HG02759 (cell line): ENCODE results near the gene BCL7A.
"Not testable (repeated sequence)": the region's sequence is repeated elsewhere in the genome, so short reads cannot be mapped to it uniquely, and the experiment has no call there.

Experiments
- ATAC-seq: cut with Tn5 transposase; IDR thresholded peaks from one replicate; pipeline ENCODE4 v1.9.1; 2021; ENCODE audit warnings: mild to moderate bottlenecking, moderate library complexity; ENCODE audit not compliant: unreplicated experiment

The BCL7A gene

DNA sequence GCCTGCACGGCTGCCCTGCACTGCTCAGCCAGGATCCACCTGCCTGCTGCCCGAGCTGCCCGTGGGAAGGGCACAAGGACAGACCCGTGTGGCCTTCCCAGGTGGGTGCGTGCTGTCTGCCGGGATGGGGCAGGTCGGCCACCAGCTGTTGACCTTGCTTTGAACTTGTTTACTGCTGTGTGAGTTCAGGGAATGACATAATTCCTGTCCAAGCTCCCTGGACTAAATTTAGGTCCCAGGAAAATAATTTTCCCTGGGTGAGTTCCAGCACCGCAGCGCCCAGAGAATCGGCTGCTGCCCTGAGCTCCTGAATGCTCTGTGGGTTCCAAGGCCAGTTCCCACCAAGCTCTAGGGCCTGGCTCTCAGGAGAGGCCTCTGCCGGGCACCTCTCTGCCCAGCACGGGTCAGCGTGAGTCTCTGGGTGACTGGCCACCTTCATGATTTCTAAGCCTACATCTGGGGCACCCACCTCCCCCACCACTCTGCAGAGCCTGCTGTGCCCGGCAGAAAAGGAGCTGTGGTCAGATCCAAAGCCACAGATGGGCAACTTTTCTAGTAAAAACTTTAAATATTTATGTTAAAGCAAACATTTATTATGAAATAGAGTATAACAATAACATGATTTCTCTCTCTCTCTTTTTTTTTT lies 29.7 kb downstream of the BCL7A start:
- no peak for ATAC-seq

DNA sequence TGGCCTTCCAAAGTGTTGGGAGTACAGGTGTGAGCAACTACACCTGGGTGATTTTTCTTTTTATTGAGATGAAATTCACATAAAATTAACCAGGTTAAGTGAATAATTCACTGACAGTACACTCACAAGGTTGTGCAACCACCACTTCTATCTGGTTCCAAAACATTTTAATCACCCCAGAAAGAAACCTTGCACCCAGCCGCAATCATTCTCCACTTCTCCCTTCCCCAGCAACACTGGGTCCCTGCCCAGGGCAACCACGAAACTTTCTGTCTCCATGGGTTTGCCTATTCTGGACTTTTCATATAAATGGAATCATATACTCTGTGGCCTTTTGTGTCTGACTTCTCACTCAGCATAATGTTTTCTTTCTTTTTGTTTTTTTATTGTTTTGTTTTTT lies 30.6 kb downstream of the BCL7A start:
- no peak for ATAC-seq

DNA sequence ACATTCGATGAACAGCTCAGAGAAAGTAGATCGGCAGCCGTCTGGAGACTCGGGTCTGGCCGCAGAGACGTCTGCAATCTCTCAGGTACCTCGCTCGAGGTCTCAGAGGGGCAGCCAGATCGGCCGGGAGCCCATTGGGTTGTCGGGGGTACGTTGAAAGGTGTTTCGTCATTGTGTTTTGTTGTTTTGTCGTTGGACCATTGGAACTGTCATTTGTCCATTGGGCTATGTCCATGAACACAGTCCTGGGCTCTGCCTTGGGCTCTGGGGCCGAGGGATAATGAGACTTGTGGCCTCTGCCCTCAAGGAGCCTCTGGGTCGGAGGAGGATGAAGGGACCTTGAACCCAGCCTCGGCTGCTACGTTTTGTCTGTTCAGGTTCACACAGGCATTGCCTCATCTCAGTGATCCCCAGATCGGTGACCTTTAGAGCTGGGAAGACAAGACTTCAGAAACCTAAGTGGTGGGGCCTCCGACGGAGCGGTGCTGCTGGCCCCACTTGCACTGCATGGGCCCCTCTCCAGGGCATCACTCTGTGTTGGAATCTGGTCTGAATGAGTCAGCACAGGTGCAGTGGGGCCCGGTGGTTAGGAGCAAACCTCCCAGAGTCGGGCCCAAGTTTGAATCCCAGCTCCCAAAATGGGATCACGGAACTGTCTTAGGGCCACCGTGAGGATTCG lies 33.3 kb downstream of the BCL7A start:
- ATAC-seq = no peak

DNA sequence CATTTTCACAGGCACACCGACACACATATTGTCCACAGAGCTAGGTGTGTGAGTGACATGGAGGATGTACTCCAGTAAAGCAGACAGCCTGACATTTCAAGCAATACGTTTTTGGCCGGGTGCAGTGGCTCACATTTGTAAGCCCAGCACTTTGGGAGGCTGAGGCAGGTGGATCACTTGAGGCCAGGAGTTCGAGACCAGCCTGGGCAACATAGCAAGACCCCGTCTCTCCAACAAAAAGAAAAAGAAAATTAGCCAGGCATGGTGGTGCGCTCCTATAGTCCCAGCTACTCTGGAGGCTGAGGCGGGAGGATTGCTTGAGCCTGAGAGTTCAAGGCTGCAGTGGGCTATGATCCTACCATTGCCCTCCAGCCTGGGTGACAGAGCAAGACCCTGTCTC lies 34.7 kb downstream of the BCL7A start:
- not testable (repeated sequence) for ATAC-seq

DNA sequence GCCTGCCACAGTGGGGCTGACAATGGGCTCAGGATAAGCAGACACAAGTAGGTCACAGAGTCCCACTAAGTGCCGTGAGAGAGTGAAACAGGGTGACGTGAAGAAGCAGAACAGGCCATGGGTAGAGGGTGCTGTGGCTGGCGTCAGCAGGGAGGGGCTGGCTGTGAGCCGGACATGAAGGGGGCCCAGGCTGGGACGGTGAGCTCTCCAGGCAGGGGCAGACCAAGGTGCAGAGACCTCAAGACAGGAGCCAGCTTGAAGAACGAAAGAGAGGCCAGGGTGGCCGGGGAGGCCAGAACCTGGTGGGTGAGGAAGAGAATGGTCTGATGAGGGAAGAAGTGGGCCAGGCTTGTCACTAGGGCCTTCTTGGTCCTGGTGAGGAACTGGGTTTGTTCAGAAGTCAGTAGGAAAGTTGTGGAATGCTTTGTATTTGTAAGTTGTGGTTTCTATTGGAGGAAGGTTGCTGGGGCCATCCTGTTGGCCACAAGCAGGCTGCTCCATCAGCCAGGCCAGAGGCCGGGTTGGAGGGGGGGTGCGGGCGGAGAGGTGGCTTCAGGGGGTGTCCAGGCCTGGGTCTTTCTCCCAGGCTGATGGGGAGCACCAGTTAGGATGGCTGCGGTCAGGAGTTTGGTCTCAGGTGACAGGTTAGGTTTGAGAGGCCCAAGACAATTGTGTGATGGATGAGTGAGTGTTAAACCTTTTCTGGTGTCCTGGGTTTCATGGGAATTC lies 35.5 kb downstream of the BCL7A start:
- no peak for ATAC-seq

DNA sequence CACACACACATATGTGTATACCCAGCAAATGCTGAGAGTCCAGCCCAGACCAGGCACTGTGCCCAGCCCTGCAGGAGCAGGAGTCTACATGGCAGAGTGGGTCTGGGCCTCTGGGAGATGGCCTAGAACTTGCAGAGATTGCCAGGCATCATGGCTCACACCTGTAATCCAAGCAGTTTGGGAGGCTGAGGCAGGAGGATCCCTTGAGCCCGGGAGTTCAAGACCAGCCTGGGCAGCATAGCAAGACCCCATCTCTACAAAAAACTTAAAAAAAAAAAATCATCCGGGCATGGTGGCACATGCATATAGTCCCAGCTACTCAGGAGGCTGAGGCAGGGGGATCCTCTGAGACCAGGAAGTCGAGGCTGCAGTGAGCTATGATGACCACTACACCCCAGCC lies 36.1 kb downstream of the BCL7A start:
- ATAC-seq = no peak

DNA sequence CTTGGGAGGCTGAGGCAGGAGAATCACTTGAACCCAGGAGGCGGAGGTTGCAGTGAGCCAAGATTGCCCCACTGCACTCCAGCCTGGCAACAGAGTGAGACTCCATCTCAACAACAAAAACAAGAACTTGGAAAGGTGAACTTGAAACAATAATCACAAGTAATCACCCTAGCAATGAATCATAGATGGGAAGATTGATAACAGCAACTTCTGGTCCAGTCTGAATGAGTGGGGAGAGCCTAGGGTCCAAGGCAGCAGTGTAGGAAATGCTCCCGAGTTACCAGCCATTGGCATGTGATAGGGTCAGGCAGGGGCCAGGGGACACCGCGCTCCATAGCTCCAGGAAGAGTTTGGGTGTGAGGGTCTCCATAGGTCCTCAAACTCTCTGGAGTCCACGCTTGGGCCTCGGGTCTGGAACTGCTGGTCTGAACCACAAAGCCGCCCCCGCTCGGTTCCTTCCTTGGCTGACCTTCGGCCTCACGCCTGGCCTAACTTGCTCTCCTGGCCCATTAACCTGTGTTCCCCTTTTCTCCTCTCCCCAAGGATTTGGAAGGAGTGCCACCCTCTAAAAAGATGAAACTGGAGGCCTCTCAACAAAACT lies 37.0 kb downstream of the BCL7A start:
- ATAC-seq = no peak

DNA sequence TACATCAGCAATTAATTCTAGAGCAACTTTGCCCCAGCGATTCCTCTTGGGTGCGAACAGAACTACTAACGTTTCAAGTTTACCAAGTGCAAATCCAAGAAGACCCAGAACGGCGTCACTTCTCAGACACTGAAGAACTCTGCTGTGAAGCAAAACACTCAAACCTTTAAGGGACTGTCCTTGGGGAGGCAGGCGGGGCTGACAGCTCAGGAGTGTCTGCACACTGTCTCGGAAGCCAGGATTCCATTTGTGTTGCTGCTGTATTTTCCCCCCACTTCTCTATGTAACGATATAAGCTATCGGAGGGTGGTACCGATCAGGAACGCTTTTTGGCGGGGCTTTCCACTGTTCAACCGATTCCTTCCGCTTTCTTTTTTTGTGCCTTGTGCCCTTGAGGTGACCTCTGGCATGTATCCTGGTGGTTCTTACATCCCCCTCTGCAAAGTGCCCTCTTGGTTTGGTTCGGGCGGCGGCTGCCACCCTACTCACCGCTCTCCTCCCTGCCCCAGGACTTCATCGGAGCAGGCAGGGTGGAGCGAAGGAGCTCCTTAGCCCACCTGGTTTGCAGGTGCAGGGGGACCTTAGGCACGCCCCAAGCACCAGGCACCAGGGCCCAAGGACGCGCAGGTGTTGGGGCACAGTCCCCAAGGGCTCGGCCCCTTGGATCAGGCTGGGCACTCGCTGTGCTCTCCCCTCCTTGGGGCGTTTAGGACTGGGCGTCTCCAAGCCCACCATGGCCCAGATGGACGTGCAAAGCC lies 37.7 kb downstream of the BCL7A start:
- no peak for ATAC-seq

DNA sequence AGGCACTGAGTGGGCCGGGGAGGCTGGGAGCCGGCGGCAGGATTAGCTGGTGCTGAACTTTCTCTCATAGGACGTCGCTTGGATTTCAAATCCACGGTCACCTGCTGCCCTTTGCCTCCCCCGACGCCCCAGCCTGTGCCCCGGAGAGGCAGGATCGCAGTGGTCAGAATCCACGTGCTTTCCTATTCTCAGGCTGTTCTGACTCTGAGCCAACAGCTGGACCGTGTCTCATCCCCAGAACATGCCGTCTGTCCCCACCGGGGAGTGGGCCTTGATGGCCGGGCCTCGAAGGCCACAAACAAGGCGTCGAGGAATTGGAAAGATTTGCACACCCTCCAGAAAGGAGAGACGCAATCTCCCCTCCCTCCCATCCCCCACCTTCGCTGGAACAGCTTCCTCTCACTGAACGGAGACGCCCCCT lies 38.4 kb downstream of the BCL7A start:
- ATAC-seq = no peak

DNA sequence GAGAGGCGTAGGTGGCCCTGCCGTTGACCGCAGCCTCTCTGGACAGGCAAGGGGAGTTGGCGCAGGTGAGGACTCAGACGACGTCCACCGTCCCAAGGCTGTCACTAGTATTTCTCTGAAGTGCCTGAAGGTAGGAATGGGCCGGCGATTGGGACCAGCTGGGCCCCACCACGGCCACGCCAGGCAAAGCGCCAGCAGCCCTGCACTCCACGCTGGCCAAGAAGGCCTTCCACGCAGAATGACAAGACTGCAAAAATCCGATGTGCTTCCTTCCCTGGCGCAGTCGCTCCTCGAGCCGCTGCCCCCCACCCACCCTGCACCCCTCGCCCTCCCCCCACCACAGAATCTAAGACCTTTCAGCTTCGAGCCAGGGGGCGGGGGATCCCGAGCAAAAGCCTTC lies 39.6 kb downstream of the BCL7A start:
- ATAC-seq = no peak

DNA sequence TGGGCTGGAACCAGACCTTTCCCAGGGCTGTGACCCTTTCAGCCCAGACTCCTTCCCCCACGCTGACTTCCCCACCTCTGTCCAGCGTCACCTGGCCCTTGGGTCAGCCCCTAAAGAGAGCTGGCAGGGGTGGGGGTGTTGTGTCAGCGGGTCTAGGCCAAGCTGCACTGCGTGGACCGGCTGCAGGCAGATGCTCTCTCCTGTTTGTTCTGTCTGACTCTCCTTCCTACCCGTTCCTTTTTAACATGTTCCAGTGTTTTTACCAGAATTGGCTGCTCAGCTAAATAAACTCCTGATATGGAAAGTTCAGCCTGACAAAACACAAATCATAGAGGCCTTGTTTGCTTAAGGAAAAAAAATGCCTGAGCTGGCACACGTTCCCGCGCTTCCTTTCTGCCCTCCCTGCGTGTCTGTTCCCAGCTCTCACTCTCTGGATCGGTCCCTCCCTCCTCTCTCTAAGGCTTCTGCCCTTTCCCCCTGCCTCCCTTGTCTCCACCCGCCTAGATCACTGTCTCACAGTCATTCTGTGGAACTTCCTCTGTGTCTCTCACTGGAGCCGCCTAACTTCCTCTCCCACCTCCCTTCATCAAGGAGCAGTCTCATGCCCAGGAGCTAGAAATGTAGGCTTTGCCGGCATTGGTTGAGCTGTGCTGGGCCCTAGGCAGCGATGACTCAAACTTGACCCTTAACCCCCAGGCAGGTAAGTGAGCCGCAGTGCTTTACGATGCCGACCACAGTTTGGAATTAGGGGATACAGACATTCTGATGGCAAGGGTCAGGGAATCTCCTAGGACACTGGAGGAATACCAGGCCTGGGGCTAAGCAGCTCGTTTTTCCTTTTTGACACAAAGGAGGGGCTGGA lies 41.4 kb downstream of the BCL7A start:
- ATAC-seq = no peak

DNA sequence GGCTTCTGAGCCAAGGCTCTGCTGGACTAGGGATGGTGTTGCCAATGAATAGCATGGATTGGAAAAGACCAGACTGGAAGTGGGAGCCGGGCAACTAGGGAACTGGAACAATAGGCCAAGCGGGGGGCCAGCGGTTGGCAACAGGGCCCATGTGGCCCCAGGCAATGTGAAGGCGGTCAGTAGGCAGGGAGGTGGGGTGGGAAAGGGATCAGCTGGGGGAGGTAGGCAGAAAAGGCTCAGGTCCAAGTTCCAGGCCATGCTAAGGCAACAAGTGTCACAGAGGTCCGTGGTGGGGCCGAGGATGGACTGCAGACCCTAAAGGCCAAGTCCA lies 42.0 kb downstream of the BCL7A start:
- no peak for ATAC-seq

DNA sequence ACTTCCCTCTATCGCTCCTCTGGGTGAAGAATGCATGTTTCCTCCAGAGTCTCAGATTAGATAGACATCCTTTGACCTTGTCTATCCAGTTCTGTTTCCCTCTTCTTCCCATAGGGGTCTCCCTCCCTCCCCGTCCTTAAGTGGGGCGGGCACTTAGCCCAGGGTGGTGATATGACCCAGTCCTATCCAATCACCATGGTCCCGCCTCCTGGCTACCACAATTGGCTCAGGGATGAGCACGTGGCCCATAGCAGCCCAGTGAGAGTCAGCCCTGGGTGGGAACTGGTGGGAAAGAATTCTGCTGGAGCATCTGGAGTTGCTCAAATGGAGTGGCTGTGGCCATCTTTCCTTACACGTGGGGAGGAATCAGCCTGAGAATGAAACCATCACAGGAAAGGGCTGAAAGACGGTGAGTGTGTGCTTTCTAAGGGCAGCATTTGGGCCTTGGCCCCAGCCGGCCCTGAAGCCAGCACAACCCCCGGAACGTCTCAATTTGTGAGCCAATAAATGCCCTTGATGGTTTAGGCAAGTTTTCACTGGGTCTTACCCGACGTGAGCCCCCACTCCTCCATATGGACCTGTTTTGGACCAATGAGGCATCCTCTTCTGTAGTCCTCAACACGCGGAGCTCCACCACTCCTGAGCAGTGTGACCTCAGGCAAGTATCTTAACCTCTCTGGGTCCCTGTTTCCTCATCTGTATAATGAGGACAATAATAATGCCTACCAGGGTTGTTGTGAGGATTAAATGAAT lies 42.5 kb downstream of the BCL7A start:
- peak; percentile 41 for ATAC-seq

DNA sequence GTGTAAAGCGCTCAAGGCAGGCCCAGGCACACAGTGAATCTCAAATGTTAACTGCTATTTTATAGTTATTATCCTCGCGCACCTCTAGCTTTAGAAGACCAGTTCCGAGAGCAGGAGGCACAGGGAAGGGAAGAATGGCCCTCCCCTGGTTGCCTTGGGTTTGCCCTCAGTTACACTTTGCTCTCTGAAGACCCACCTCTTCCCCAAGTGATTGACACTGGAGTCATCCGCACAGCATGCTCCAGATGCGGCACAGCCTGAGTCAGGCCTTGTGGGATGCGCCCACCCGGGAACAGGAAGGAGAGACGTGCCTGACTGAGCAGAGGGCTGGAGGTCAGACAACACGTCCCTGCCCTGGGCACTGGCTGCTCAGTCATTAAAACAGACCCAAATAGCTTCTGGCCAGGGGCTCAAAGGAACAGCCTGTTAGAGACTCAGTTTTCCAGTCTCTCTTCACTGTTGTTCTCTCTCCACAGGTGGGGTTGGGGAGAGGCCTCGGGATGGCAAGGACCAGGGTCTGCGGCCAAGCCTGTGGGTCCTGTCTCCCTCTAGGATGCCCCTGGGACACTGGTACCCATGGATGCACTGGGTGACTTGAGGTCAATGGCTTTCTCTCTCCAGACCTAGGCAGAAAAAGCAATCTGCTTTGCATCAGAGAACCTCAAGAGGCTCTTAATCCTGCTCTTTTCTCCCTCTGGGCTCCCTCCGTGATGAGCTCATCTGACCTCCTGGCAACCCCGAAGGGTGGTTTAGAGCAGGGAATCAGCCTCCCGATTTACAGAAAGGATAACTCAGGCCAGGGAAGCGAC lies 43.3 kb downstream of the BCL7A start:
- no peak for ATAC-seq

DNA sequence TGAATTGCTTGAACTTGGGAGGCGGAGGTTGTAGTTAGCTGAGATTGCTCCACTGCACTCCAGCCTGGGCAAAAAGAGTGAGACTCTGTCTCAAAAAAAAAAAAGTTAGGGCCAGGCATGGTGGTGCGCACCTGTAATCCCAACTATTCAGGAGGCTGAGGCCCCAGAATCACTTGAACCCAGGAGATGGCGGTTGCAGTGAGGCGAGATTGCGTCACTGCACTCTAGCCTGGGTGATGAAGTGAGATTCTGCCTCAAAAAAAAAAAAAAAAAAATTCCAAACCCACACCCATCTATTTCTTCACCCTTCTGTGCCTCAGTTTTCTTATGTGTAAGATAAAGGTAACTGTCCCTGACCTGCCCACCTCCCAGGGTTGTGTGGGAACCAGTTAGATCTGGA lies 45.9 kb downstream of the BCL7A start:
- peak; percentile 17 for ATAC-seq

DNA sequence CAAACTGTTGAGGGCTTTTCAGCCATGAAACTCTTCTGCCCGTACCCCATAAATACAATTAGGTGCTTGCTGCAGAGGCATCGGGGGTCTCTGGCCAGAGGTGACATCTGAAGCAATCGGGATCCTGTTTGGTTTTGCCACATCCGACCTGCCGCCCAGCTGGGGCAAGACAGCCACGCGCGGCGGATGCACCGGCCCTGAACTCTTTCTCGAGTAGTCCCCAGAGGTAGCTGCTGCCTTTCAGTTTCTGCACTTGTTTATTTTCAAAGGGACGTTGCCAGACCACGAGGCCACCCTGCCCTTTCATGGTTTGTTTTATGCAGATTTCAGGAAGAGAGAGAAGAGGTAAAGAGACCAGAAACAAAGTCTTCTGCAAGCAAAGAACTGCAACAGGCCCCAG lies 46.3 kb downstream of the BCL7A start:
- ATAC-seq = peak; percentile 93

DNA sequence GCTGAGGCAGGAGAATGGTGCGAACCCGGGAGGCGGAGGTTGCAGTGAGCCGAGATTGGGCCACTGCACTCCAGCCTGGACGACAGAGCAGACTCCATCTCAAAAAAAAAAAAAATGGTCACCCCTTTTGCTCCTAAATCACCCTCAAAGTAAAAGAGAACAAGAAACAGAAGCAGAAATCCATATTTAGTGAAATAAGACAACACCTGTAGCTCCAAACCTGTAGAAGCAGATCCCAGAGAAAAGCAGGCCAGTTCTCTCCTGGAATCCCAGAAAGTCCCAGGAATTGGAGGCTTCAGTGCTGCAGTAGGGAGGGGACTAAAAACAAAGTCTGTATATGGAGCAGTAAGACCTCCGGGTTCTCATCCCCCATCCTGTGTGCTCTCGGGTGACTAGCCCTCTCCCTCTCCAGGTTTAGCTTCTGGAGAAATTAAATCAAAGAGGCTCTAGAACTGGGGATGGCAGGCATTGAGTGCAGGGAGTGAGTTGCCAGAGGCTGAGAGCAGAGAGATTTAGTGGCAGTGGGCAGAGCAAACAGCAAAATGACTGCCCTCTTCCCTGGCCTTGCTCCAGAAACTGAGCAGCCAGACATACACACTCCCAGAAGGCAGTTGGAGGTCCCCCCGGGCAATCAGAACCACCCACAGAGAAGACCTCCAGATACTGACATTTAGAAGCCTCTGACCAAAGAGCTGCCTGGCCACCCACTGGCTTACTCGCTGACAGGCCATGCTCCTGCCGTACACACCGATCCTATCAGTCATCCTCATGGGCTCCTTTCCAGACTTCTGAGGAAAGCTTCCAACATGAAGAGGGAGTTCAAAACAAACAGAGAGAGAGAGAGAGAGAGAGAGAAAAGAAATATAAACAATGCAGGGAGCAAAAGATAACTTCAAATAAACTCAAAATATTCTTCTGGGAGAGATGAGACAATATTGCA lies 50.6 kb downstream of the BCL7A start:
- ATAC-seq = no peak

DNA sequence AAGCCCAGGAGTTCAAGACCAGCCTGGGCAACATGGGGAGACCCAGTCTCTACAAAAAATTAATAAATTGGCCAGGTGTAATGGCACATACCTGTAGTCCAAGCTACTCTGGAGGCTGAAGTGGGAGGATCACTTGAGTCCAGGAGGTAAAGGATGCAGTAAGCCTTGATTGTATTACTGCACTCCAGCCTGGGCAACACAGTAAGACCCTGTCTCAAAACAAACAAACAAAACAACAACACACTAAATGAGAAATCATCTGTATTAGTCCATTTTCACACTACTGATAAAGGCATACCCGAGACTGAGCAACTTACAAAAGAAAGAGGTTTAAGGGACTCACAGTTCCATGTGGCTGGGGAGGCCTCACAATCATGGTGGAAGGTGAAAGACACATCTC lies 52.1 kb downstream of the BCL7A start:
- no peak for ATAC-seq
